ENCODE results near the gene PTPRH.
"Not testable (repeated sequence)": the region's sequence is repeated elsewhere in the genome, so short reads cannot be mapped to it uniquely, and the experiment has no call there.

GRCh38 chr19:55202199-55202598 is 7.1 kb downstream of the PTPRH start:
- not testable (repeated sequence) for TF ChIP-seq CTCF (IDR thresholded peaks at IDR 0.05); POLR2AphosphoS5 (IDR thresholded peaks at IDR 0.05); POLR2A (IDR thresholded peaks at IDR 0.05); EP300 (IDR thresholded peaks at IDR 0.05; ENCODE audit: low read depth)

All from transverse colon (tissue), 4 donors.